Measurements from ENCODE around the gene ZIC2. TPM values are rescaled to one million over a fixed set of nuclear protein-coding genes. Genes with fewer than 3 reads are reported as not detected.

The ZIC2 gene
- total RNA-seq, 4 donors from 2014 or later, result not detected

DNA sequence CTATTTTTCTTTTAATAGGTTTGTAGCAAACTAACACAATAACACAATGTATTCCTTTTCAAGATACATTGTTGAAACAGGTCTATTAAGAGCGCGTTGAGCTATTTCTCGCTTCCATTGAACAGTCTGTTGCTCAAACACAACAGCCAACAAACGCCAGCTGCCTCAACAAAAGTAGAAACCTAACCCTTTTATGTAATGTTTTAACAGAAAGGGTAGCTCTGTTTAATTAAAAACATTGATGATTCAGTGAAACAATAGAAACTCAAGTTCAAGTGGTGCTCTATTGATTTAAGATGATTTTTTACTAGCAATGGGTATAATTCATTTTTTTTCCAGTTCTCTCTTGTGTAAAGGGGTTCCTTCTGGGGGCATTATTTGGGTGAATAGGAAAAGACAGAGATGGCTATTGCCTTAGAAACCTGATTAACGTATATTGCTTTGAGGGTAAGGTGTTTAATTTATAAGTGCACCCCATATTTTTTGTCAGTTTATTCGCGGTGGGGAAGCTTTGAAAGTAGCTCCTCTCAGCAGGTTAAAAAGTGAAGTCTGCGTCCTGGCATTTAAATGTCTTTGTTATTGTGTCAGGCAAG, 14.9 kb downstream of the ZIC2 start:
- Histone ChIP-seq H3K36me3 (no peaks in the 10 kb centered on the region), H3K9me3 (no peaks in the 10 kb centered on the region), H3K4me3 (no peak overlapping the region), H3K27ac (no peak overlapping the region), H3K4me1 (no peaks in the 10 kb centered on the region), H3K27me3 (peaks cover 43 to 68% of the 10 kb centered on the region in 2 donors)
- intact Hi-C loops (cut with DNase I; ENCODE audit: low total_unique reads), result no loop called here
- TF ChIP-seq CTCF (IDR thresholded peaks at IDR 0.05) (no peak), POLR2A (IDR thresholded peaks at IDR 0.05) (no peak)
- DNase-seq, result no peak

DNA sequence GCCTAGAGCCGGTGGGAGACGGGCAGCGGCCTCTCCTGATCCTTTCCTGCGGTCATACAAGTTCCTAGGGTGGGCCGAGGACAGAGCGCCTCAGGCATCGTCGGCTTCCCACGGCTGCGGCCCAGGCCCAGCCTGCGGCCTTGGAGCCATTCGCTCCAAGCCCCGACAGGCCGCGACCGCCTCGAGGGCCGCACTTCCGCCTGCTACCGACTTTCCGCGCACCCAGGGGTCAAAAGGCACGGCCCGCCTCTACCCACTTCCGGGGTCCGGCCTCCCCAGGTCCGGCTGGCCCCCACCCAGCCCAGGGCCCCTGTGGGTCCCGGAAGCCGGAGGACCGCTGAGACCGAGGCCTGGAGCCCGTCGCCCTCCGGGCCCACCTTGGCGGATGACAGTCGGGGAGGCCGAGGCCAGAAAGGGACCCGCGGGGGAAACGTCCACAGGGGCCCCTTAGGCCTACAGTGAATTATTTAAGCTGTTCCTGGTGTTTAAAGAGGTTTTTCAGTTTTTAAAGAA, 16.2 kb downstream of the ZIC2 start:
- H3K4me1 ChIP-seq, result no peaks in the 10 kb centered on the region
- H3K36me3 ChIP-seq, result no peaks in the 10 kb centered on the region
- peaks cover 34 to 55% of the 10 kb centered on the region in 2 donors for H3K27me3 ChIP-seq
- no peaks in the 10 kb centered on the region for H3K9me3 ChIP-seq
- no peak overlapping the region for H3K4me3 ChIP-seq
- DNase-seq, result no peak
- TF ChIP-seq CTCF (IDR thresholded peaks at IDR 0.05) (no peak), POLR2A (IDR thresholded peaks at IDR 0.05) (no peak)
- intact Hi-C loops (cut with DNase I; ENCODE audit: low total_unique reads), result no loop called here
- H3K27ac ChIP-seq, result no peak overlapping the region

GRCh38 chr13:99998261-99998660, 16.7 kb downstream of the ZIC2 start:
- H3K9me3 ChIP-seq, result no peaks in the 10 kb centered on the region
- no peaks in the 10 kb centered on the region for H3K36me3 ChIP-seq
- TF ChIP-seq CTCF (IDR thresholded peaks at IDR 0.05), result no peak
- no peak for TF ChIP-seq POLR2A (IDR thresholded peaks at IDR 0.05)
- H3K27me3 ChIP-seq, result peaks cover 31 to 50% of the 10 kb centered on the region in 2 donors
- no peak overlapping the region for H3K27ac ChIP-seq
- no peaks in the 10 kb centered on the region for H3K4me1 ChIP-seq
- H3K4me3 ChIP-seq, result no peak overlapping the region
- intact Hi-C loops (cut with DNase I; ENCODE audit: low total_unique reads), result no loop called here
- DNase-seq, result no peak

GRCh38 chr13:100014621-100015020, 33.0 kb downstream of the ZIC2 start:
- intact Hi-C loops (cut with DNase I; ENCODE audit: low total_unique reads), result no loop called here
- Histone ChIP-seq H3K4me1 (no peaks in the 10 kb centered on the region), H3K27me3 (no peaks in the 10 kb centered on the region), H3K27ac (no peak overlapping the region), H3K36me3 (no peaks in the 10 kb centered on the region), H3K4me3 (no peak overlapping the region), H3K9me3 (no peaks in the 10 kb centered on the region)
- DNase-seq, result no peak
- TF ChIP-seq CTCF (IDR thresholded peaks at IDR 0.05) (no peak), POLR2A (IDR thresholded peaks at IDR 0.05) (no peak)

DNA sequence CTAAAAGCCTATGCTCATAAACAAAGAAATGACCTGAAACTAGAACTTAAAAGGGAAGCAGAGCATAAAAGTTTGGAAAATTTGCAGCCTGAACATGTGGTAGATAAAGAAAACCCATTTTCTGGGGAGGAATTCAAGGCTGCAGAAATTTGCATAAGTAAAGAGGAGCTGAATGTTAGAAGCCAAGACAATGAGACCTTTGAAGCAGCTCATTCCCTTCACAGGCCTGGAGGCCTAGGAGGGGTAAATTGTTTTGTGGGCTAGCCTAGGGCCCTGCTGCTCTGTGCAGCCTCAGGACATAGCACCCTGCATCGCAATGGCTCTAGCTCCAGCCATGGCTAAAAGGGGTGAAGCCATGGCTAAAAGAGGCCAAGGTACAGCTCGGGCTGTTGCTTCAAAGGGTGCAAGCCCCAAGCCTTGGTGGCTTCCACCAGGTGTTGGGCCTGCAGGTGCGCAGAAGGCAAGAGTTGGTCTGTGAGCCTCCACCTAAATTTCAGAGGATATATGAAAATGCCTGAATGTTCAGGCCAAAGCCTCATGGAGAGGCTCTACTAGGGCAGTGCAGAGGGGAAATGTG, 38.3 kb downstream of the ZIC2 start:
- Histone ChIP-seq H3K4me3 (no peak overlapping the region), H3K4me1 (no peaks in the 10 kb centered on the region), H3K9me3 (no peaks in the 10 kb centered on the region), H3K27me3 (no peaks in the 10 kb centered on the region), H3K36me3 (no peaks in the 10 kb centered on the region), H3K27ac (no peak overlapping the region)
- intact Hi-C loops (cut with DNase I; ENCODE audit: low total_unique reads), result no loop called here
- TF ChIP-seq POLR2A (IDR thresholded peaks at IDR 0.05), result no peak
- no peak for TF ChIP-seq CTCF (IDR thresholded peaks at IDR 0.05)
- DNase-seq, result no peak
